ENCODE measurements around the gene ARID1B. TPM values are rescaled to one million over a fixed set of nuclear protein-coding genes. Genes with fewer than 3 reads are reported as not detected.

The ARID1B gene
- total and polyA plus RNA-seq, 4 donors = 7.0 to 49.0 (median 24.2) TPM

DNA sequence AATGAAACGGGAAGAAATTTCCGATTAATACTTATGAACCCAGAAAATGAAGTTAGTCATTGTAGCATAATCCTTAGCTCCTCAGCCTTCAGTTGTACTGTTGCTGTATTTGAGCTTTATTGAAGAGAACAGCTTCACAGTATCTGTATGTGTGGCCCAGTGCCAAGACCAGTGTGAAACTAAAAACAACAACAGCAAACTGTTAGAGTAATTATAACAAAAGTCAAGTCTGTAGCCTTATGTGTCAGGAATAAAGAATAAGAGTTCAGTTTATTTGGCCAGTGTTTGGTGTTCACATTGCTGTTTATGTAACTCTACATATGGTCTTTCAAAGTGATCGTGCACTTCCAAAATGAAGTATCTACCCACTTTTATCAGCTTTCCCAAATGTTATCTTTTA, 70.9 kb downstream of the ARID1B start:
- DNase-seq (ENCODE audit: low spot score) = no peak
- H3K27ac ChIP-seq (ENCODE audit: low read depth in 1 of 2, low read length in 2 of 2) = no peak overlapping the region
- peaks cover 7 to 24% (median 11%) of the 10 kb centered on the region in 4 donors for H3K4me1 ChIP-seq (ENCODE audit: control insufficient read depth in 4 of 4, insufficient read depth in 4 of 4, low read length in 3 of 4)
- no peaks in the 10 kb centered on the region for H3K27me3 ChIP-seq (ENCODE audit: control insufficient read depth in 4 of 4, insufficient read depth in 4 of 4, low read length in 3 of 4)
- no peaks in the 10 kb centered on the region for H3K36me3 ChIP-seq (ENCODE audit: control insufficient read depth in 4 of 4, insufficient read depth in 3 of 4, low read depth in 1 of 4, low read length in 3 of 4)
- WGBS = 81% methylated on average over 3 of the region's 3 CpGs
- no peak overlapping the region for H3K9ac ChIP-seq (ENCODE audit: low read depth in 1 of 2, low read length in 2 of 2)
- TF ChIP-seq HNF4A (conservative IDR thresholded peaks at IDR 0.05) = no peak
- no peak for TF ChIP-seq JUND (IDR thresholded peaks at IDR 0.05)
- TF ChIP-seq, protein P1, sequence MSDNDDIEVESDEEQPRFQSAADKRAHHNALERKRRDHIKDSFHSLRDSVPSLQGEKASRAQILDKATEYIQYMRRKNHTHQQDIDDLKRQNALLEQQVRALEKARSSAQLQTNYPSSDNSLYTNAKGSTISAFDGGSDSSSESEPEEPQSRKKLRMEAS (IDR thresholded peaks at IDR 0.05) = no peak
- no peak for TF ChIP-seq SP1 (IDR thresholded peaks at IDR 0.05)
- TF ChIP-seq ATF3 (IDR thresholded peaks at IDR 0.05) = no peak
- TF ChIP-seq GABPA (IDR thresholded peaks at IDR 0.05 in 1 of 2, conservative IDR thresholded peaks at IDR 0.05 in 1 of 2) = no peak
- no peak for TF ChIP-seq EGR1 (IDR thresholded peaks at IDR 0.05; ENCODE audit: low read depth in 2 of 2)
- no peak for TF ChIP-seq FOXA2 (IDR thresholded peaks at IDR 0.05)
- no peak for TF ChIP-seq RAD21 (IDR thresholded peaks at IDR 0.05)
- no peak for TF ChIP-seq HNF4G (IDR thresholded peaks at IDR 0.05)
- no peak for TF ChIP-seq TAF1 (conservative IDR thresholded peaks at IDR 0.05)
- TF ChIP-seq FOXA1 (IDR thresholded peaks at IDR 0.05) = no peak
- no peak for TF ChIP-seq RXRA (IDR thresholded peaks at IDR 0.05)
- TF ChIP-seq NR2F2 (IDR thresholded peaks at IDR 0.05) = no peak
- TF ChIP-seq YY1 (IDR thresholded peaks at IDR 0.05) = no peak
- no peaks in the 10 kb centered on the region for H3K9me3 ChIP-seq (ENCODE audit: control insufficient read depth in 4 of 4, low read length in 3 of 4)
- H3K4me3 ChIP-seq (ENCODE audit: low read depth in 1 of 3, low read length in 3 of 3) = no peak overlapping the region

DNA sequence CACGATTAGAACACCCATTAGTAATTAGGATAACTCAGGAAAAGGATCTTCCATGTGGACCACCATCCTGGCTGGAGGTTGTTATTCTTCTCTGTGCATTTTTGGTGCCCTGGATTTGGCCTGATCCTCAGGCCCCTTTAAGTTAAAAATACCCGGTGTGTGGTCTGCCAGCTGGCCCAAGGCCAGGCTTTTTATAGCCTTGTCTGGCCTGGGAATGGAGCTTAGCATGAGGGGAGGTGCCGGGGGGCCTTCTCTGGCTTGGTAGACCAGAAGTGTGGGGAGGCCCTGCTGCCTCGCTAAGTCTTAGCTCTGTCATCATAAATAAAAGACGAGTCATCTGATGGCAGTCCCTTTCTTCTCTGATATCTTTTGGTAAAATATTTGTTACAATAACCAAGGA, 71.4 kb downstream of the ARID1B start:
- Histone ChIP-seq H3K36me3 (ENCODE audit: control insufficient read depth in 4 of 4, insufficient read depth in 3 of 4, low read depth in 1 of 4, low read length in 3 of 4) (no peaks in the 10 kb centered on the region), H3K4me1 (ENCODE audit: control insufficient read depth in 4 of 4, insufficient read depth in 4 of 4, low read length in 3 of 4) (peaks cover 7 to 24% (median 11%) of the 10 kb centered on the region in 4 donors), H3K27me3 (ENCODE audit: control insufficient read depth in 4 of 4, insufficient read depth in 4 of 4, low read length in 3 of 4) (no peaks in the 10 kb centered on the region), H3K4me3 (ENCODE audit: low read depth in 1 of 3, low read length in 3 of 3) (no peak overlapping the region), H3K9ac (ENCODE audit: low read depth in 1 of 2, low read length in 2 of 2) (no peak overlapping the region), H3K9me3 (ENCODE audit: control insufficient read depth in 4 of 4, low read length in 3 of 4) (no peaks in the 10 kb centered on the region), H3K27ac (ENCODE audit: low read depth in 1 of 2, low read length in 2 of 2) (no peak overlapping the region)
- DNase-seq (ENCODE audit: low spot score) = no peak
- TF ChIP-seq HNF4A (conservative IDR thresholded peaks at IDR 0.05) = no peak
- TF ChIP-seq, protein P2, sequence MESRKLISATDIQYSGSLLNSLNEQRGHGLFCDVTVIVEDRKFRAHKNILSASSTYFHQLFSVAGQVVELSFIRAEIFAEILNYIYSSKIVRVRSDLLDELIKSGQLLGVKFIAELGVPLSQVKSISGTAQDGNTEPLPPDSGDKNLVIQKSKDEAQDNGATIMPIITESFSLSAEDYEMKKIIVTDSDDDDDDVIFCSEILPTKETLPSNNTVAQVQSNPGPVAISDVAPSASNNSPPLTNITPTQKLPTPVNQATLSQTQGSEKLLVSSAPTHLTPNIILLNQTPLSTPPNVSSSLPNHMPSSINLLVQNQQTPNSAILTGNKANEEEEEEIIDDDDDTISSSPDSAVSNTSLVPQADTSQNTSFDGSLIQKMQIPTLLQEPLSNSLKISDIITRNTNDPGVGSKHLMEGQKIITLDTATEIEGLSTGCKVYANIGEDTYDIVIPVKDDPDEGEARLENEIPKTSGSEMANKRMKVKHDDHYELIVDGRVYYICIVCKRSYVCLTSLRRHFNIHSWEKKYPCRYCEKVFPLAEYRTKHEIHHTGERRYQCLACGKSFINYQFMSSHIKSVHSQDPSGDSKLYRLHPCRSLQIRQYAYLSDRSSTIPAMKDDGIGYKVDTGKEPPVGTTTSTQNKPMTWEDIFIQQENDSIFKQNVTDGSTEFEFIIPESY (IDR thresholded peaks at IDR 0.05) = no peak
- no peak for TF ChIP-seq TAF1 (conservative IDR thresholded peaks at IDR 0.05)
- no peak for TF ChIP-seq RXRA (IDR thresholded peaks at IDR 0.05)
- TF ChIP-seq YY1 (IDR thresholded peaks at IDR 0.05) = no peak
- no peak for TF ChIP-seq REST (IDR thresholded peaks at IDR 0.05)
- no peak for TF ChIP-seq FOXA1 (IDR thresholded peaks at IDR 0.05)
- TF ChIP-seq NR2F2 (IDR thresholded peaks at IDR 0.05) = no peak
- TF ChIP-seq EGR1 (IDR thresholded peaks at IDR 0.05; ENCODE audit: low read depth in 2 of 2) = no peak
- no peak for TF ChIP-seq GABPA (IDR thresholded peaks at IDR 0.05 in 1 of 2, conservative IDR thresholded peaks at IDR 0.05 in 1 of 2)
- no peak for TF ChIP-seq FOXA2 (IDR thresholded peaks at IDR 0.05)
- no peak for TF ChIP-seq RAD21 (IDR thresholded peaks at IDR 0.05)
- TF ChIP-seq HNF4G (IDR thresholded peaks at IDR 0.05) = no peak
- TF ChIP-seq, protein P1 (IDR thresholded peaks at IDR 0.05) = no peak
- TF ChIP-seq CTCF (IDR thresholded peaks at IDR 0.05; ENCODE audit: low read depth, low read length, missing input control) = no peak
- TF ChIP-seq ATF3 (IDR thresholded peaks at IDR 0.05) = no peak
- WGBS = 59% methylated on average over 5 of the region's 5 CpGs

Data from liver (tissue), 9 donors.